GM18861 (cell line): ENCODE data around the gene GNE.
"Not testable (repeated sequence)": the region's sequence is repeated elsewhere in the genome, so short reads cannot be mapped to it uniquely, and the experiment has no call there.

ENCODE experiments used
- ATAC-seq: cut with Tn5 transposase; IDR thresholded peaks from one replicate; pipeline ENCODE4 v1.9.1; 2021; ENCODE audit not compliant: unreplicated experiment

GNE gene

GRCh38 chr9:36258208-36258995, at the start of gene GNE:
GNE (minus strand) TSS chr9:36258448; CDS start chr9:36249355, 9,093 bp downstream.
- peak; percentile 84 for ATAC-seq

GRCh38 chr9:36306471-36307306, 48.4 kb upstream of the GNE start:
- ATAC-seq, result no peak

GRCh38 chr9:36304366-36304765, 46.1 kb upstream of the GNE start:
- not testable (repeated sequence) for ATAC-seq

- ATAC-seq, result no peak
Observed at GRCh38 chr9:36301227-36301626, 43.0 kb upstream of the GNE start.

- no peak for ATAC-seq
Observed at GRCh38 chr9:36298566-36298965, 40.3 kb upstream of the GNE start.

GRCh38 chr9:36297798-36298197, 39.5 kb upstream of the GNE start:
- no peak for ATAC-seq

GRCh38 chr9:36294996-36295395, 36.7 kb upstream of the GNE start:
- not testable (repeated sequence) for ATAC-seq

- ATAC-seq, result no peak
Observed at GRCh38 chr9:36293918-36294317, 35.7 kb upstream of the GNE start.

GRCh38 chr9:36293171-36293570, 34.9 kb upstream of the GNE start:
- no peak for ATAC-seq

- ATAC-seq, result no peak
Observed at GRCh38 chr9:36292641-36293040, 34.4 kb upstream of the GNE start.

- no peak for ATAC-seq
Observed at GRCh38 chr9:36290996-36291395, 32.7 kb upstream of the GNE start.

GRCh38 chr9:36289836-36290435, 31.7 kb upstream of the GNE start:
- ATAC-seq, result no peak

- ATAC-seq, result no peak
Observed at GRCh38 chr9:36288070-36288469, 29.8 kb upstream of the GNE start.

- no peak for ATAC-seq
Observed at GRCh38 chr9:36286388-36286787, 28.1 kb upstream of the GNE start.

- ATAC-seq, result no peak
Observed at GRCh38 chr9:36284226-36284625, 26.0 kb upstream of the GNE start.

GRCh38 chr9:36282275-36282674, 24.0 kb upstream of the GNE start:
- no peak for ATAC-seq

GRCh38 chr9:36280989-36281388, 22.7 kb upstream of the GNE start:
- ATAC-seq, result no peak

GRCh38 chr9:36278243-36278642, 20.0 kb upstream of the GNE start:
- no peak for ATAC-seq

GRCh38 chr9:36276781-36277181, 18.5 kb upstream of the GNE start:
- ATAC-seq, result no peak

- ATAC-seq, result no peak
Observed at GRCh38 chr9:36276254-36276653, 18.0 kb upstream of the GNE start.

- no peak for ATAC-seq
Observed at GRCh38 chr9:36275060-36275459, 16.8 kb upstream of the GNE start.

- not testable (repeated sequence) for ATAC-seq
Observed at GRCh38 chr9:36273354-36273753, 15.1 kb upstream of the GNE start.
